ENCODE data around the gene PKDREJ. TPM values are rescaled to one million over a fixed set of nuclear protein-coding genes. Genes with fewer than 3 reads are reported as not detected.

Gene PKDREJ
- polyA plus RNA-seq, 1 of the 3 experiments (the other 2 are of a cell fraction) = not detected

DNA sequence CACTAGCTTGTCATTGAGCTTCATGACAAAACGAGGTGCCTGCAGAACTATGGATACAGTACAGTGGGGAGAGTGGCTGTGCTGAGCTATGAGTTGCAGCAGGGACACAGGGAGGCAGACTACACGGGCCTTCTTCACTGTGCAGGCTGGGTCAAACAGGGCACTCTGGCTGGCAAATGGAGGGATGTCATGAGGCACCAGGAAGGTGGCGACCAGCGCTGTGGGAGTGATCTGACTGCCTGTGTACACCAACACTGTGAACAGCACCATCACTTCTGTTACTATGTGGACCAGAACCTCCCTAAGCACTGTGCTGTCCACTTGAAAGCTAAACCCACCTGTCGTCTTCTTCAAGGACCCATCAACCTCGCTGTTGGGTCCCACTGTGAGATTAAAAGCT lies 3.1 kb downstream of the PKDREJ start:
- Histone ChIP-seq H4K20me1 (ENCODE audit: insufficient read depth) (no peaks in the 10 kb centered on the region), H2AFZ (ENCODE audit: low read depth) (no peak overlapping the region), H3K9me2 (no peaks in the 10 kb centered on the region), H3K9ac (no peak overlapping the region), H3K4me3 (ENCODE audit: low read depth in 2 of 2, low read length in 1 of 2) (no peak overlapping the region; a peak in 1 of 4 replicates), H3F3A (replicated peaks; ENCODE audit: insufficient read depth) (no peaks in the 10 kb centered on the region), H3K27me3 (ENCODE audit: insufficient read depth) (no peaks in the 10 kb centered on the region), H3K79me2 (ENCODE audit: insufficient read depth) (no peaks in the 10 kb centered on the region), H3K4me1 (ENCODE audit: control insufficient read depth in 1 of 2, insufficient read depth in 2 of 2, low read depth in 1 of 2, low read length in 1 of 2) (no peaks in the 10 kb centered on the region), H3K36me3 (replicated peaks in 1 of 2; ENCODE audit: control insufficient read depth in 1 of 2, insufficient read depth in 2 of 2, low read length in 1 of 2) (no peaks in the 10 kb centered on the region), H3K27ac (ENCODE audit: low read depth in 2 of 2, low read length in 1 of 2) (no peak overlapping the region), H3K9me3 (no peaks in the 10 kb centered on the region), H3K4me2 (no peak overlapping the region)
- CTCF ChIA-PET = interaction anchor here (0.9 to 1.1 kb wide), 2 partner anchors 8 to 111 kb away, joined by 3 read pairs; no protein-coding TSS in a partner anchor
- DNase-seq = no peak
- WGBS (ENCODE audit: low lambda C conversion rate) = 52% methylated on average over 6 of the region's 6 CpGs
- POLR2A ChIA-PET = no interaction called here
- TF ChIP-seq YY1 (IDR thresholded peaks at IDR 0.05; ENCODE audit: low read depth) (no peak), TEAD4 (IDR thresholded peaks at IDR 0.05; ENCODE audit: borderline replicate concordance, insufficient read depth) (no peak), NFIC (IDR thresholded peaks at IDR 0.05; ENCODE audit: borderline replicate concordance) (no peak), FOXJ3 (CRISPR knock-in tag; IDR thresholded peaks at IDR 0.05) (no peak), JUND (IDR thresholded peaks at IDR 0.05) (no peak), SIN3A (IDR thresholded peaks at IDR 0.05; ENCODE audit: borderline replicate concordance, low read depth, low read length) (no peak), GATA2 (CRISPR knock-in tag; IDR thresholded peaks at IDR 0.05) (no peak), EZH2phosphoT487 (IDR thresholded peaks at IDR 0.05; ENCODE audit: borderline replicate concordance, low read depth) (no peak), TCF12 (IDR thresholded peaks at IDR 0.05) (no peak), RCOR1 (IDR thresholded peaks at IDR 0.05; ENCODE audit: low read length) (no peak), RFX5 (IDR thresholded peaks at IDR 0.05; ENCODE audit: low read length) (no peak), RAD21 (IDR thresholded peaks at IDR 0.05; ENCODE audit: low read length) (no peak), REST (IDR thresholded peaks at IDR 0.05; ENCODE audit: low read depth, low read length) (no peak), NRF1 (IDR thresholded peaks at IDR 0.05; ENCODE audit: low read depth, low read length) (no peak), CHD2 (IDR thresholded peaks at IDR 0.05; ENCODE audit: low read length, partially characterized antibody) (no peak)
- TF ChIP-seq, protein P1, sequence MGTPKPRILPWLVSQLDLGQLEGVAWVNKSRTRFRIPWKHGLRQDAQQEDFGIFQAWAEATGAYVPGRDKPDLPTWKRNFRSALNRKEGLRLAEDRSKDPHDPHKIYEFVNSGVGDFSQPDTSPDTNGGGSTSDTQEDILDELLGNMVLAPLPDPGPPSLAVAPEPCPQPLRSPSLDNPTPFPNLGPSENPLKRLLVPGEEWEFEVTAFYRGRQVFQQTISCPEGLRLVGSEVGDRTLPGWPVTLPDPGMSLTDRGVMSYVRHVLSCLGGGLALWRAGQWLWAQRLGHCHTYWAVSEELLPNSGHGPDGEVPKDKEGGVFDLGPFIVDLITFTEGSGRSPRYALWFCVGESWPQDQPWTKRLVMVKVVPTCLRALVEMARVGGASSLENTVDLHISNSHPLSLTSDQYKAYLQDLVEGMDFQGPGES (IDR thresholded peaks at IDR 0.05; ENCODE audit: low read depth, low read length) = no peak
- TF ChIP-seq, protein P2, sequence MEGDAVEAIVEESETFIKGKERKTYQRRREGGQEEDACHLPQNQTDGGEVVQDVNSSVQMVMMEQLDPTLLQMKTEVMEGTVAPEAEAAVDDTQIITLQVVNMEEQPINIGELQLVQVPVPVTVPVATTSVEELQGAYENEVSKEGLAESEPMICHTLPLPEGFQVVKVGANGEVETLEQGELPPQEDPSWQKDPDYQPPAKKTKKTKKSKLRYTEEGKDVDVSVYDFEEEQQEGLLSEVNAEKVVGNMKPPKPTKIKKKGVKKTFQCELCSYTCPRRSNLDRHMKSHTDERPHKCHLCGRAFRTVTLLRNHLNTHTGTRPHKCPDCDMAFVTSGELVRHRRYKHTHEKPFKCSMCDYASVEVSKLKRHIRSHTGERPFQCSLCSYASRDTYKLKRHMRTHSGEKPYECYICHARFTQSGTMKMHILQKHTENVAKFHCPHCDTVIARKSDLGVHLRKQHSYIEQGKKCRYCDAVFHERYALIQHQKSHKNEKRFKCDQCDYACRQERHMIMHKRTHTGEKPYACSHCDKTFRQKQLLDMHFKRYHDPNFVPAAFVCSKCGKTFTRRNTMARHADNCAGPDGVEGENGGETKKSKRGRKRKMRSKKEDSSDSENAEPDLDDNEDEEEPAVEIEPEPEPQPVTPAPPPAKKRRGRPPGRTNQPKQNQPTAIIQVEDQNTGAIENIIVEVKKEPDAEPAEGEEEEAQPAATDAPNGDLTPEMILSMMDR (IDR thresholded peaks at IDR 0.05) = no peak
